Measurements from ENCODE around the gene FER. TPM values are rescaled to one million over a fixed set of nuclear protein-coding genes. Genes with fewer than 3 reads are reported as not detected.
"Not testable (repeated sequence)": the region's sequence is repeated elsewhere in the genome, so short reads cannot be mapped to it uniquely, and the experiment has no call there.

Gene FER
- 30.7 TPM for total RNA-seq (ENCODE audit: unreplicated experiment)
- long read RNA-seq, partial matches to known transcripts: 2 of 6 reads
- long read RNA-seq, other reads (novel, unspliced or antisense): 4 of 6 reads

DNA sequence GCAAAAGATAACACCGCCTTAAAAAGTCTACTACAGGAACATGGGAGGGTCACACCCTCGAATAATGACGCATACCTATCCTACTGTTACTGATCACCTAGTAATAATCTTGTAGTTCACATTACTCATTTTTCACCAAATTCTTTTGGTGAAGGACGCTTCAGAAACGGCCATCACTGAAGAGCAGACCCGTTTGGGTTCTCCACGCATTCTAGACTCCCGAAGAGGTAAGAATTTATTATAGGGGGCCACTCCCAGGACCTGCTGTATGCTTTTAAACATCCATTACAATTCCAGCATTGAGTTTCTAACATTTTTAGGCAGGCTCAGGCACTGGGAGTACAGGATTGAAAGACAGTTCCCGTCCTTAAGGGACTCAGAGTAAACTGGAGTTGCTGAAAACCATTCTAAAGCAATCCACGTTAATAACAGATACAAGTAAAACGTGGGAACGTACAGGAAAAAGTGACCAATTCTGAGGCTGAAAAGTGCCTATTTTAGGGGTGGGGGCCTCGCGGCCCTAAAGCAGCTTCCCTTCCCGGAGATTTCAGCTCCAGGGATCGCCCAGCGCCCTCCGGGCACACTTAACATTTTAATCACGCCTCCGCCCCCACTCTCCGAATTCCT lies at the start of gene FER:
Gene FER, plus strand, starts transcription at position 124 of the 627 bp plus-strand sequence. CDS start 50,286 bp downstream, outside the sequence.
- peak; percentile 5 for DNase-seq (ENCODE audit: low spot score)
- peak within 1 kb of the TSS; percentile 98 for H3K27ac Mint-ChIP-seq (ENCODE audit: unreplicated experiment)
- no peaks in the 10 kb centered on the region for H3K9me3 Mint-ChIP-seq (ENCODE audit: unreplicated experiment)

DNA sequence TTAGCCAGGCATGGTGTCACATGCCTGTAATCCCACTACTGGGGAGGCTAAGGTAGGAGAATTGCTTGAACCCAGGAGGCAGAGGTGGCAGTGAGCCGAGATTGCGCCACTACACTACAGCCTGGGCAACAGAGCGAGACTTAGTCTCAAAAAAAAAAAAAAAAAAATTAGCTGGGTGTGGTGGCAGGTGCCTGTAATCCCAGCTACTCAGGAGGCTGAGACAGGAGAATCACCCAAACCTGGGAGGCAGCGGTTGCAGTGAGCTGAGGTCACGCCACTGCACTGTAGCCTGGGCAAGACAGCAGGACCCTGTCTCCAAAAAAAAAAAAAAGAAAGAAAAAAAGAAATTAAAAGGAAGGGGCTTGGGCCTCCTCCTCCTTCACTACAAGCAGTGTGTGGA lies 47.3 kb upstream of the FER start:
- not testable (repeated sequence) for H3K27me3 Mint-ChIP-seq (ENCODE audit: unreplicated experiment); H3K4me3 Mint-ChIP-seq (ENCODE audit: unreplicated experiment); H3K36me3 Mint-ChIP-seq (ENCODE audit: low read depth, unreplicated experiment); H3K27ac Mint-ChIP-seq (ENCODE audit: unreplicated experiment); H3K4me1 Mint-ChIP-seq (ENCODE audit: unreplicated experiment); DNase-seq (ENCODE audit: low spot score); H3K9me3 Mint-ChIP-seq (ENCODE audit: unreplicated experiment)

More for the DNA sequence above, at the start of gene FER:
- H3K4me1 Mint-ChIP-seq (ENCODE audit: unreplicated experiment): peaks cover 10% of the 10 kb centered on the region
- peak within 1 kb of the TSS; percentile 91 for H3K4me3 Mint-ChIP-seq (ENCODE audit: unreplicated experiment)
- TF ChIP-seq, protein P1, sequence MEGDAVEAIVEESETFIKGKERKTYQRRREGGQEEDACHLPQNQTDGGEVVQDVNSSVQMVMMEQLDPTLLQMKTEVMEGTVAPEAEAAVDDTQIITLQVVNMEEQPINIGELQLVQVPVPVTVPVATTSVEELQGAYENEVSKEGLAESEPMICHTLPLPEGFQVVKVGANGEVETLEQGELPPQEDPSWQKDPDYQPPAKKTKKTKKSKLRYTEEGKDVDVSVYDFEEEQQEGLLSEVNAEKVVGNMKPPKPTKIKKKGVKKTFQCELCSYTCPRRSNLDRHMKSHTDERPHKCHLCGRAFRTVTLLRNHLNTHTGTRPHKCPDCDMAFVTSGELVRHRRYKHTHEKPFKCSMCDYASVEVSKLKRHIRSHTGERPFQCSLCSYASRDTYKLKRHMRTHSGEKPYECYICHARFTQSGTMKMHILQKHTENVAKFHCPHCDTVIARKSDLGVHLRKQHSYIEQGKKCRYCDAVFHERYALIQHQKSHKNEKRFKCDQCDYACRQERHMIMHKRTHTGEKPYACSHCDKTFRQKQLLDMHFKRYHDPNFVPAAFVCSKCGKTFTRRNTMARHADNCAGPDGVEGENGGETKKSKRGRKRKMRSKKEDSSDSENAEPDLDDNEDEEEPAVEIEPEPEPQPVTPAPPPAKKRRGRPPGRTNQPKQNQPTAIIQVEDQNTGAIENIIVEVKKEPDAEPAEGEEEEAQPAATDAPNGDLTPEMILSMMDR (IDR thresholded peaks at IDR 0.05; ENCODE audit: unreplicated experiment): no peak
- H3K27me3 Mint-ChIP-seq (ENCODE audit: unreplicated experiment): peaks cover 9% of the 10 kb centered on the region
- H3K36me3 Mint-ChIP-seq (ENCODE audit: low read depth, unreplicated experiment): peaks cover 5% of the 10 kb centered on the region

DNA sequence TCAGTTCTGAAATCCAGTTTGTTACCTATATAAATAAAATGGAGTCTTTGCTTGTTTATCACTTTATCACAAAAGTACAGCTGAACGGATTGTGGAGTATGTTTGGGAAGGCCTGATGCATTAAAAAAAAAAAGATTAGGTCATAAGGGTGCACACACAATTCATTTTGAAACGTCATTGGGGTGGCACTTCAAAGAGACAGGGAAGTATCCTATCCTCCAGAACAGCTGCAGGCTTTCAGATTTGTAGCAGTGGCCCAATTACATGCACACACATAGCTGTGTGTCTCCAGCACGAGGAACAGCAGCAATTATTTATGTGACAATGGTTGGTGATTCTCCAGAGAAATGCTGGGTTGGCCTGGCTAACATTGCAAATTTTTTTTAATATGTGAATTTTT lies 46.8 kb upstream of the FER start:
- Mint-ChIP-seq H3K4me1 (ENCODE audit: unreplicated experiment) (no peaks in the 10 kb centered on the region), H3K27me3 (ENCODE audit: unreplicated experiment) (peaks cover 2% of the 10 kb centered on the region), H3K27ac (ENCODE audit: unreplicated experiment) (no peak overlapping the region), H3K36me3 (ENCODE audit: low read depth, unreplicated experiment) (no peaks in the 10 kb centered on the region), H3K9me3 (ENCODE audit: unreplicated experiment) (no peaks in the 10 kb centered on the region), H3K4me3 (ENCODE audit: unreplicated experiment) (no peak overlapping the region)
- TF ChIP-seq, protein P1 (IDR thresholded peaks at IDR 0.05; ENCODE audit: unreplicated experiment): no peak
- DNase-seq (ENCODE audit: low spot score): no peak

DNA sequence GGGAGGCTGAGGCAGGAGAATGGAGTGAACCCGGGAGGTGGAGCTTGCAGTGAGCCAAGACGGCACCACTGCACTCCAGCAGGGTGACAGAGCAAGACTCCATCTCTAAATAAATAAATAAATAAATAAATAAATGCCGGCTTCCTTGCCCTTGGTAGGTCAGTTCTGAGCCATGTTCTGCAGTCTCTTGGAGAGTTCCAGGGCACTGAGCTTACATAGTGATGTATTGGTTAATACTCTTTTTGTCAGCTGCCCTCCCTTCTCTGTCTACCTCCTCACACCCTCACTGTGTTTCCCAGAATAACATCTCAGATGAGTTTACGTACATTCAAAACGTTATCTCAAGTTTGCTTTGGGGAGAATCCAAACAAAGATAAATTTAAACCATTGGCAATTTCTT lies 45.2 kb upstream of the FER start:
- Mint-ChIP-seq H3K9me3 (ENCODE audit: unreplicated experiment) (no peaks in the 10 kb centered on the region), H3K27ac (ENCODE audit: unreplicated experiment) (no peak overlapping the region), H3K27me3 (ENCODE audit: unreplicated experiment) (peaks cover 2% of the 10 kb centered on the region), H3K4me1 (ENCODE audit: unreplicated experiment) (no peaks in the 10 kb centered on the region), H3K4me3 (ENCODE audit: unreplicated experiment) (no peak overlapping the region), H3K36me3 (ENCODE audit: low read depth, unreplicated experiment) (no peaks in the 10 kb centered on the region)
- TF ChIP-seq, protein P1 (IDR thresholded peaks at IDR 0.05; ENCODE audit: unreplicated experiment): no peak
- DNase-seq (ENCODE audit: low spot score): no peak

DNA sequence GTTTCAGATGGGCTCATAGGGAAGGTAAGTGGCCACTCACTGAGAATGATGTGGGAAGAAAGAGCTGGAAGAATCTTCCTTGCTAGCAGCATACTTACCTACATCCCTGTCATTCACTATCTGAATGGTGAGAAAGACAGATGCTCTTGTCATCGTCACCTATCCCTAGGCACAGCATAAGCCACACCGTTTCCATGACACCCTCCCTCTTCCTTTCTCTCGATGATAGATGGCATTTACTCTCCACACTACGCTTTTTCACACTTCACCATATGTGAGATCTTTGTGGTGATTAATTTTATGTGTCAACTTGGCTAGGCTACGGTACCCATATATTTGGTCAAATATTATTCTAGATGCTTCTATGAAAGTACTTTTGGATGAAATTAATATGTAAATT lies 44.4 kb upstream of the FER start:
- Mint-ChIP-seq H3K4me1 (ENCODE audit: unreplicated experiment) (no peaks in the 10 kb centered on the region), H3K27me3 (ENCODE audit: unreplicated experiment) (peaks cover 2% of the 10 kb centered on the region), H3K9me3 (ENCODE audit: unreplicated experiment) (no peaks in the 10 kb centered on the region), H3K27ac (ENCODE audit: unreplicated experiment) (no peak overlapping the region), H3K4me3 (ENCODE audit: unreplicated experiment) (no peak overlapping the region), H3K36me3 (ENCODE audit: low read depth, unreplicated experiment) (no peaks in the 10 kb centered on the region)
- DNase-seq (ENCODE audit: low spot score): no peak
- TF ChIP-seq, protein P1 (IDR thresholded peaks at IDR 0.05; ENCODE audit: unreplicated experiment): no peak
